VCaP (cell line): ENCODE data around the gene ZNF565.

Source experiments
- H3K27ac ChIP-seq: fragments of 450-650 bp; 2 replicates; pipeline ENCODE4 v1.5.1; 2017
- CTCF ChIP-seq: fragments of 450-650 bp; conservative IDR thresholded peaks from 2 replicates; pipeline ENCODE4 v1.5.1; 2017; ENCODE audit warnings: mild to moderate bottlenecking, moderate library complexity

The ZNF565 gene

DNA sequence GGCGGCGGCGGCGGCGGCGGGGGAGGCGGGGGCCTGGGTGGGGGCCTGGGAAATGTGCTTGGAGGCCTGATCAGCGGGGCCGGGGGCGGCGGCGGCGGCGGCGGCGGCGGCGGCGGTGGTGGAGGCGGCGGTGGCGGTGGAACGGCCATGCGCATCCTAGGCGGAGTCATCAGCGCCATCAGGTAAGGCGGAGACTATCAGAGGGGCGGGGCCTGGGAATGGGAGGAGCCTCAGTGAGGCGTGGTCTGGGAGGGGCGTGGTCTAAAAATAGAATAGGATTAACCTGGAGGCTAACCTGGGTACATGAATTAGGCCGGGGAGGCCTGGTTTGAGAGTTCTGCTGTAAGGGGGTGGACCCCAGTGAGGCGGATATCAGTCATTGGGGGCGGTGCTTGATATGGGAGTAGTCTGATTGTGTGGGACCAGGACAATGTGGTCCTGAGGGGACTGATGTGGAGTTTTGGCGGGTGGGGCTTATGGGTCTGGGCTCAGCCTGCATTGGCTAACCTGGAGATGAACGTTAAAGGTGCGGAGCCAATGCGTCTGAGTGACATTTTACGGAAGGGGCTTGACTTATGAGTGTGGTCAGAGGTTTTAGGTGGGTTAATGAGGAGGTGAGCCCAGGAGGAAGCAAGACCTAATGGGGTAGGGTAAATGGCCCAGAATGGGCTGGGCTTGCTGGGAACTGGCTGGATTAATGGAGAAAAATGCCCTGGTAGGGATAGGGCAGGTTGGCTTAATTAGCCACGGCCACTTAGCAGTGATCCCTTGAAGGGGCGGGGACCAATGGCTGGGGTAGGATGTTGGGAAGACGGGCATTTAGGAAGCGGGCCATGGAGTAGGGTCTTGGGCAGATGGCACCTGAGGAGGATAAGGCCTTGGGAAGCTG is 73.2 kb downstream of the ZNF565 start:
- peak overlapping the region; percentile 99 for H3K27ac ChIP-seq
- no peak for TF ChIP-seq CTCF

- H3K27ac ChIP-seq: peak overlapping the region; percentile 99
- TF ChIP-seq CTCF: no peak
Measured at GRCh38 chr19:36140304-36141038, 74.0 kb downstream of the ZNF565 start.

DNA sequence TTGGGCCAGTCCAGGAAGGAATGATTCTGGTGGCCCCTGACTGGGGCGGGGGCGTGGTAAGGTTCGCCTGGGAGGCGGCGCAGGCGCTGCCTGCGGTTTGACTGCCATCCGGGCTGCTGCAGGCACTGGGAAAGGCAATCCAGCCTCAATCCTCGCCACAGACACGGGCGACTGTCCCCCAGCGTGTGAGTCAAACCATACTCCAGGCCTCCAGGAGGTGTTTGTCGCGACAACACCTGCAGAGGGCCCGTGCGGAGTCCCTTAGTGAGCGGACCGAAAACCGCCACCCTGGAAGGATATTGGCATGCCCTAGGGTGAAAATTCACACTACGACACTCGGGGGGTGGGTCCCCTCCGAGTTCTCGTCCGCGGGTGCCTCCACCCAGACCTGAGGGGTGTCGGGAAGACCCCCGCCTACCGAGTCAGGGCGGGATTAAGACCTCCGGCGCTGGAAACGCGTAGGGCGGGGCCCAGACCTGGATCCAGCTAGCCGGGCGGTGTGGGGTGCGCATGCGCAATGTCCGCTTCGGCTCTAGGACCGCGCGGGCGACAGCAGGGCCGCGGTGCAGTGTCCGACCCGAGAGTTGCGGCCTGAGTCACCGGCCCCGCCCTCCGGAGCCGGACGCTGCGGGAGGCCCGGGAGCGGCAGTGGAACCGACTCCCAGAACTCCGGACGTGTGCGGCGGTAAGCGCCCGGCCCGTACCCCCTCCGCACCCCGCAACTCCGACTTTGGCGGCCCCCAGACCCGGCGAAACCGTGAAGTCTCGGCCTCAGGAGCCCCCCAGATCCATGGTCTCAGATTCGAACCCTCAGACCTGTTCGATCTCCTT is 74.8 kb downstream of the ZNF565 start, which contains the start of gene CAPNS1:
TSS of gene CAPNS1 (plus strand) at position 594 of the 831 bp plus-strand sequence. CDS start 946 bp downstream, outside the sequence.
- peak; percentile 22 for TF ChIP-seq CTCF

DNA sequence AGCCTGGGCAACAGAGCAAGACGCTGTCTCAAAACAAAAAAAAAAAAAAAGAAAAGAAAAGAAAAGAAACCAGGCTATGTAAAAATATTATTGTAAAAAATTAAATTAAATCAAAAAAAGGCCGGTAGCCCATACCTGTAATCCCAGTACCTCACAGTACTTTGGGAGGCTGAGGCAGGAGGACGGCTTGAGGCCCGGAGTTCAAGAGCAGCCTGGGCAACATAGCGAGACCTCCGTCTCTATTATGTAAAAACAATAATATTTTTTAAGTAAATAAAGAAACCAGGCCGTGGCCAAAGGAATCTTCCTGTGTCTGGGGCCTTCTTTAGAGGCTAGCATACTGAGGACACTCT is 75.4 kb downstream of the ZNF565 start:
- peak overlapping the region; percentile 99 for H3K27ac ChIP-seq
- no peak for TF ChIP-seq CTCF

More for the DNA sequence above, 74.8 kb downstream of the ZNF565 start, which contains the start of gene CAPNS1:
- H3K27ac ChIP-seq: peak within 1 kb of the TSS; percentile 99

- peak overlapping the region; percentile 99 for H3K27ac ChIP-seq
- TF ChIP-seq CTCF: no peak
Measured at GRCh38 chr19:36136964-36137686, 77.3 kb downstream of the ZNF565 start.

DNA sequence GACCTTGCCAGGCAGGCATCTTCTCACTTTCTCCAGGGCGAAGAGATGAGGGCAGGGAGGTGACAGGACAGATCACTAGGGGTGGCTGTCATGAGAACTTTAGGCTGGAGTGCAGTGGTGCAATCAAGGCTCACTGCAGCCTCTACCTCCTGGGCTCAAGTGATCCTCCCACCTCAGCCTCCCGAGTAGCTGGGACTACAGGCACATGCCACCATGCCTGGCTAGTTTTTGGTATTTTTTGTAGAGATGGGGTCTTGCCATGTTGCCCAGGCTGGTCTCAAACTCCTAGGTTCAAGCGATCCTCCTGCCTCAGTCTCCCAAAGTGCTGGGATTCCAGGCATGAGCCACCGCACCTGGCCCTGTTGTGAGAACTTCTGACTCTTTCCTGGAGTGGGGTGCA is 79.6 kb downstream of the ZNF565 start:
- H3K27ac ChIP-seq: peak overlapping the region; percentile 99
